HUES6 (cell line): Measurements from ENCODE around the gene FARP1.

ENCODE experiments used
- H3K27ac ChIP-seq: 2 replicates; pipeline ENCODE4 v1.7.0; 2013; ENCODE audit warnings: low read depth, mild to moderate bottlenecking, low read length, inconsistent platforms
- H3K27me3 ChIP-seq: 2 replicates; pipeline ENCODE4 v1.6.1; 2013; ENCODE audit warnings: low read length; ENCODE audit not compliant: control insufficient read depth, insufficient read depth
- H3K36me3 ChIP-seq: 2 replicates; pipeline ENCODE4 v1.6.1; 2013; ENCODE audit warnings: low read length; ENCODE audit not compliant: control insufficient read depth, insufficient read depth
- H3K4me1 ChIP-seq: 2 replicates; pipeline ENCODE4 v1.6.1; 2013; ENCODE audit warnings: low read length; ENCODE audit not compliant: control insufficient read depth, insufficient read depth
- H3K4me3 ChIP-seq: 2 replicates; pipeline ENCODE4 v1.5.1; 2013; ENCODE audit warnings: low read depth, low read length
- H3K9ac ChIP-seq: one replicate; pipeline ENCODE4 v1.6.1; 2013; ENCODE audit warnings: mild to moderate bottlenecking, low read length
- H3K9me3 ChIP-seq: 2 replicates; pipeline ENCODE4 v1.6.1; 2013; ENCODE audit warnings: low read depth, low read length; ENCODE audit not compliant: control insufficient read depth, insufficient read depth

The FARP1 gene

DNA sequence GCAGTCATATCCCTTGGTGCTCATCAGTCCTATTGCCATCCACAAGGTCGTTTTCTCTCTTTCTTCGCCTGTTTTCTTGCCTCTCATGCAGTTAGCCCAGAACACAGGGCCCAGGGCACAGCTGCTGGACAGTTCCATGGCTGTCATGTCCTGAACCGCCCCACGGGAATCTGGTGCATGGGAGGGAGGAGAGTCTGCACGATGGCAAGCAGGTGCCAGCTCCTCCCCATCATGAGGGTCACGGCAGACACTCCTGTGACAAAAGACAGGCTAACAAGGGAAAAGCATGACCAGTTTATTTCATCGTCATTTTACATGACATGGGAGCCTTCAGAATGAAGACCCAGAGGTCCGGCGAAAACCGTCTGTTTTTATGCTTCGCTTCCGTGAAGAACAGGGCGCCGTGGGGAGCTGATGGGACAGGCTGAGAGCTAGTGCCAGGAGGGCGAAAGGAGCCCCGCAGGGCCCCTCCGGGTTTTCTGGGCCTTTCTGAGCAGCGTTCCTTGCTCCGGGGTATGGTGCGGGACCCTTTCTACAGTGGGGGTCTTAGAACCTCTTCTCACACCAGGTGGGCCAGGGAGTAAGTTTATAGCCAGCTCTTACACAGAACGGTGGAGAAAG is 298.3 kb downstream of the FARP1 start:
- H3K36me3 ChIP-seq = peaks cover 22% of the 10 kb centered on the region
- H3K27ac ChIP-seq = no peak overlapping the region
- no peak overlapping the region for H3K4me3 ChIP-seq
- H3K9ac ChIP-seq = no peak overlapping the region
- H3K27me3 ChIP-seq = no peaks in the 10 kb centered on the region
- no peaks in the 10 kb centered on the region for H3K9me3 ChIP-seq
- peaks cover 10% of the 10 kb centered on the region for H3K4me1 ChIP-seq

DNA sequence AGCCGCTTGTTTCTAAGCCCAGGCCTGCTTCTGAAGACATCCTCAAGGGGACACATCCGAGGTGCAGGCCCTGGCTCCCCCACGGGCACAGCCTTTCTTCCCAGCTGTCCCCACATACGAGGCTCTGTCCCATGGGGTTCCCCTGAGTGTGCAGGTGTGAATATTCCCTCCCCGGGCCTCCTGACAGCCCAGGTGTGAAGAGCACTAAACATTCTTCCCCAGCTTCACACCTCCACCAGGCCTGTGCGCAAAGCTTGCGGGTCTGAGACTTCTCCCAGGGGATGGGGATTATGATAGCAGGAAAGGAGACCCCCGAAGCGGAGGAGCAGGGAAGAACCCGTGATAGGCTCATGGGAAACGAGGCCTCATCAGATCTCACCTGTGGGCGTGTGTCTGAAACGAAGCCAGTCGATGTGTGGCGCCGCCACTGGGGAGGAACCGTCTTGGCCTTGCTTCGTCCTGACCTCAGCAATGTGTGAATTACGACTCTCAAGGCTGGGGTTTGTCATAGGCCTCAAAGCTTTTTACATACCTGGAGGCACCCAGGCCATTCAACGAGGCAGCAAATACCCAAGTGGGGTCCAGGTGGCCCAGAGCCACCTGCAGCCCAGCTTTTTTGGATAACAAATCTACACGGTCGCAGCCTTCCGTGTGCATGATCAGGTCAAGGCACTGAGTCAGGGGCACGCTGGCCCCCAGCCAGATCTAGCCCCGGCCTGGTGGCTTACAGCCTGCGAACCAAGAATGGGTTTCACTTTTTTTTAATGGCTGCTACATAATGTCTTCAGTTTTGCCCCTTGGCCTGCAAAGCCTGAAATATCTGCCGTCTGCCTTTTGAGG is 299.7 kb downstream of the FARP1 start:
- H3K9ac ChIP-seq = no peak overlapping the region
- H3K27ac ChIP-seq = no peak overlapping the region
- H3K4me1 ChIP-seq = peaks cover 10% of the 10 kb centered on the region
- no peaks in the 10 kb centered on the region for H3K27me3 ChIP-seq
- no peaks in the 10 kb centered on the region for H3K9me3 ChIP-seq
- no peak overlapping the region for H3K4me3 ChIP-seq
- peaks cover 27% of the 10 kb centered on the region for H3K36me3 ChIP-seq

DNA sequence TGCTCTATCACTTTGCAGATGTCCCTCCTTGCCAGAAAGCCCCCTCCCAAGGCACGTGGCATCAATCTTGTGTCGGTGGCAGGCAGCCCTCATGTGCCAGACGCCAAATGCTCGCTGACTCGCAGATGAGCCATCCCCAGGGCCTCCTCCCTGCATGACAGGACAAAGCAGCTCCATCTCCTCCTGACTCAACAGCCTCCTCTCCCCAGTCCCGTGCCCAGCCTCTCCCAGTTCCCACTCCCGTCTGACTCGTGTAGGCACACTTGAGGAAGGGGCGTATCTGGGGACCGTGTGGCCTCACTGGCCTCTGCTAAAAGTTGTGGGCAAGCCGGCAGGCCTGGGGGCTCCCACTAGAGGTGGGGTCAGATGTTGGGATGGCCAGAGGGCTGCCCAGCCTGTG is 300.4 kb downstream of the FARP1 start:
- Histone ChIP-seq H3K9ac (no peak overlapping the region), H3K4me3 (no peak overlapping the region), H3K27ac (no peak overlapping the region), H3K27me3 (no peaks in the 10 kb centered on the region), H3K9me3 (no peaks in the 10 kb centered on the region), H3K4me1 (peaks cover 10% of the 10 kb centered on the region), H3K36me3 (peaks cover 33% of the 10 kb centered on the region)

DNA sequence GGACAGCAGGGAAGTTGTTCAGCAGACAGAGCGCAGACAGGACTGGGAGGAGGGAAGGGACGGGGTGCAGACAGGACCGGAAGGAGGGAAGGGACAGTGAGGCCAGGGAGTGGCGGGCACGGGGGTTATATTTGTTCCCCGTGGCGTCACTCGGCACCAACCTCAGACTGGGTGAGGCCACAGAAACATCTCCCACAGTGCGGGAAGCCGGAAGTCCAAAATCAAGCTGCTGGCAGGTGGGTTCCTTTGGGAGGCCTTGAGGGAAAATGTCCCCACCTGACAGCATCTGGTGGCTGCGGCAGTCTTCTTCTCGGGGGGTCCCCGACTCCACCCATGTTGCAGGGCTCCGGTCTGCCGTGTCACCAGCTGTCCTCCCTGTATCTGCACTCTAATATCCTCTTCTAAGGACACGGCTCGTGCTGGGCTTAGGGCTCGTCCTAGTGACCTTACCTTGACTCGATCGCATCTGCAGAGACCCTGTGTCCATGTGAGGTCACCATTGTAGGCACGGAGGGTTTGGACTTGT is 301.0 kb downstream of the FARP1 start:
- Histone ChIP-seq H3K9me3 (no peaks in the 10 kb centered on the region), H3K36me3 (peaks cover 35% of the 10 kb centered on the region), H3K27me3 (no peaks in the 10 kb centered on the region), H3K27ac (no peak overlapping the region), H3K4me3 (no peak overlapping the region), H3K9ac (no peak overlapping the region), H3K4me1 (peaks cover 10% of the 10 kb centered on the region)

DNA sequence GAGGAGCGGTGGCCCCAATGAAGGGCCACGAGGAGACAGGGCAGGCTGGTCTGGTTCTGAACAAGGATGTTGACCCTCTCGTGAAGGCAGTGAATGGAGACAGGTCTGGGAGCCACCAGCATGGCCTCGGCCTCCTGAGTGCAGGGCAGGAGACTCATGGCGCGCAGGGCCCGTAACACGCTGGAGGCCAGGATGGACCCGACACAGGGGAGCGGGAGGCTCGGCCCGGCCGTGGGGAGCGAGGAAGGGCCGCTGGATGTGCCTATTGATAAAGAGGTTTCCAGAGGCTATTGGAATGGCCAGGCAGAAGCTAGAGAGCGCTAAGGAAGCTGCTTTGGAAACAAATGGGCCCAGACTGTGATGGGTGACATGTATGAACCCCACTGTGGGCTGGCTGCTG is 301.5 kb downstream of the FARP1 start:
- H3K27me3 ChIP-seq = no peaks in the 10 kb centered on the region
- H3K4me3 ChIP-seq = no peak overlapping the region
- no peaks in the 10 kb centered on the region for H3K9me3 ChIP-seq
- no peak overlapping the region for H3K9ac ChIP-seq
- no peak overlapping the region for H3K27ac ChIP-seq
- H3K4me1 ChIP-seq = peaks cover 10% of the 10 kb centered on the region
- H3K36me3 ChIP-seq = peaks cover 40% of the 10 kb centered on the region

DNA sequence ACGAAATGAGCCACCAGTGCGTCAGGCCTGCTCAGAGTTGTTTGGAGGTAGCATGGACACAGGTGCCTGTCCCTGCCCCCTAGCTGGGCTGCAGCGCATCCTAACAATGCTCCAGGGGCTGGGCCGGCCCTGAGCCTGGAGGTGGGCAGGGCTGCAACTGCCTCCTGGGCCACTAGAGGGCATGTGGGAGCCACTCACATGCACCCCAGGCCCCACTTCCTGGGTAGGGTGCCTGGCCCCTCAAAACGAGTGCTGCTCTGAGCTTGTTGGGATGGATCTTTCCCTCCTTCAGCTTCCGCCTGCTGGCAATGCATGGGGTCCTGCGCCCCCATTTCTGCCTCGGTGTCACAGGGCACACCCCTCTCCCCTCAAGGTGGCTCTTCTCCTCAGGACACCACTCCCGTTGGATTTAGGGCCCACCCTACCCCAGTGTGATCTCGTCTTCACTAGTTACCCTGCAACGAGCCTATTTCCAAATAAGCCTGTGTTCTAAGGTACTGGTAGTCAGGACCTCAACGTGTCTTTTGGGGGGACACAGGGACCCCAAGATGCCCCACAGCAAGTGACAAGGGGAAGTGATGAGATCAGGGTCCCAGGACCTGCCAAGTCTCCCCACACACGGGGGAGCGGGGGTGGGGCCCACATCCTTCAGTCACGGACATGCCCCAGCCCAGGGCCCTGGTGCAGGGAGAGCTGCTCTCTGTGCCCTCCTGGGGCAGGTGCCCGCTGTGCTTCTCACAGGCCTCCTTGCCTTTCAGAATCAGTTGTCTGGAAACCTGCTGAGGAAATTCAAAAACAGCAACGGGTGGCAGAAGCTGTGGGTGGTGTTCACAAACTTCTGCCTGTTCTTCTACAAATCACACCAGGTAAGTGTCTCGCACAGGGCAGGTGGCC is 302.7 kb downstream of the FARP1 start:
- H3K27ac ChIP-seq = no peak overlapping the region
- H3K4me3 ChIP-seq = no peak overlapping the region
- peaks cover 37% of the 10 kb centered on the region for H3K36me3 ChIP-seq
- H3K27me3 ChIP-seq = no peaks in the 10 kb centered on the region
- H3K9ac ChIP-seq = no peak overlapping the region
- peaks cover 18% of the 10 kb centered on the region for H3K4me1 ChIP-seq
- no peaks in the 10 kb centered on the region for H3K9me3 ChIP-seq

DNA sequence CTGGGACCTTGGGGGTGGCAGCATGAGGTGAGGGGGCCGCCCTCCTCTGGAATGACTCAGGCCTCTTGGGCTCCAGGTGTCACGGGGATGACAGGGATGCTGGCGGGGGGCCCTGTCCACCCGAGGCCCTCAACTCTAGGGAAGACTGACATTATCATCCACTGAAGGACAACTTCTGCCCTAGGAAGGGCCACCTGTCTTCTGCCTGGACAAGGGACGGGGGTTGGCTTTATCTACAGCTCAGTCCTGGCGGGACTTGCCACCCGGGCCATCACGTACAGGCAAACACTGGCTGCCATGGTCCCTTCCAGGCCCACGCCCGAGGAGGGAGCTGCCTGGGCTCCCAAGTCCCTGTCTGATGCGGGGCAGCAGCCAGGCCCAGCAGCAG is 303.3 kb downstream of the FARP1 start:
- no peaks in the 10 kb centered on the region for H3K9me3 ChIP-seq
- peaks cover 34% of the 10 kb centered on the region for H3K36me3 ChIP-seq
- no peak overlapping the region for H3K4me3 ChIP-seq
- no peak overlapping the region for H3K27ac ChIP-seq
- H3K9ac ChIP-seq = no peak overlapping the region
- peaks cover 25% of the 10 kb centered on the region for H3K4me1 ChIP-seq
- H3K27me3 ChIP-seq = no peaks in the 10 kb centered on the region

DNA sequence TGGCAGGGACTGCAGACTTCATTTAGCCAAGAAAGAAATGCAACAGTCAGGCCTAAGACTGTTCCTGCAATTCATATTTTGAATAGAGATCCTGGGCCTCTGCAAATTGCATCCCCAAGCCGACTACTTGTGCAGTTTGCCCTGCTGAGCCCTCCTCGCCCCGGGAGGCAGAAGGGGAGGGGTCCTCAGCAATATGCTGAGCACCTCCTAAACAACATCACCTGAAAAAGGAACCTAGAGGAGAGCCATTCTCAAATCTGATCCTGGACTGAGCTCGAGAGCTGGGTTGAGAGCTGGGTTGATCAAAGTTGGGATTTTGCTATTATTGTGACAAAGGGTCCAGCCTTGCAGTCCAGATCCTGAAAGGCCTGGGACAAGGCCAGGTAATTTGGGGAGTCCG is 304.2 kb downstream of the FARP1 start:
- Histone ChIP-seq H3K9me3 (no peaks in the 10 kb centered on the region), H3K4me3 (no peak overlapping the region), H3K4me1 (peaks cover 32% of the 10 kb centered on the region), H3K9ac (no peak overlapping the region), H3K27me3 (no peaks in the 10 kb centered on the region), H3K27ac (no peak overlapping the region), H3K36me3 (peaks cover 41% of the 10 kb centered on the region)

DNA sequence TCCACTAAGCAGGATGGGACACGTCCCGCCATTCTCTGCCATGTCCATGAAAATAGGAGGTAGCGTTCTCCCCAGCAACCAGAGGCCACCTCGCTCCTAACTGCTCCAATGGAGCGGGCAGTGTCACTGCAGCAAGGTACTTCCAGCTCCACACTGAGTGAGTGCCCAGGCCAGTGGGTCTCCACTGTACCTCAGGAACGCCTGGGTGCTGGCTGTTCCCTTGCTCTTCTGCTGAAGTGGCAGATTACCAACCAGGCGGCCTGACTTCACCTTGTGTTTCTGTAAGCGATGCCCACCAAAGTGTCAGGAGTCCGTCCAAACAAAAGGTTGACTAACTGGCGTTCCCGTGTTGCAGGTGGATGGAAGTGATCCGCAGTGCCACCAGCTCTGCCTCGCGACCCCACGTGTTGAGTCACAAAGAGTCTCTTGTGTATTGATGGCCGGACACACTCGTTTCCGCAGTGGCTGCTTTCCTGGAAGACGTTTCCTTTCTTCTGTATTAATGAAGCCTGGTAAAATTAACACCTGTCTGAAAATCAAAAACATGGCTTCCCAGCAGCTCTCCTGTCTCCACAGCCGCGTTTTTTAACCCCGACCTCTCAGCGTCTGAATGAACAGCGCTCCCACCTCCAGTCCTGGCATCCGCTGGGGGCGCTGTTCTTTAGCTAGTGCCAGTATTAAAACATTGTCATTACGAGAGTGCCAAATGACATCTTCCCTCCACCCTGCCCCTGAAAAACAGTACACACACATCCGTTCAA is 305.2 kb downstream of the FARP1 start:
- Histone ChIP-seq H3K9me3 (no peaks in the 10 kb centered on the region), H3K9ac (no peak overlapping the region), H3K27ac (no peak overlapping the region), H3K36me3 (peaks cover 50% of the 10 kb centered on the region), H3K4me1 (peaks cover 32% of the 10 kb centered on the region), H3K27me3 (no peaks in the 10 kb centered on the region), H3K4me3 (no peak overlapping the region)

DNA sequence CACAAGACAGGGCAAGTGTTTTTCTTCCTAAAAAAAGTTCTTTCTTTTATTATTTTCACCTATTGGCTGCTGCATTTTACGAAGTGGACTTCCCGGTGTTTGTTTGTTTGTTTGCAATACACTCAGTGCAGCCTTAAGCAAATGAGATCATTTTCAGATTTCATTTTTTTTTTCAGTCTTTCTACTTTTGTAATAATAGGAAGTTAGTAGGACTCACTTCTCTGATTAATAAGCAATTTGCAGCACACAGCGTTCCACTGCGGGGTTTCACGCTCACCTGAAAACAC is 305.7 kb downstream of the FARP1 start:
- Histone ChIP-seq H3K9me3 (no peaks in the 10 kb centered on the region), H3K4me1 (peaks cover 32% of the 10 kb centered on the region), H3K36me3 (peaks cover 55% of the 10 kb centered on the region), H3K4me3 (no peak overlapping the region), H3K9ac (no peak overlapping the region), H3K27me3 (no peaks in the 10 kb centered on the region), H3K27ac (no peak overlapping the region)
